HPDE6-E6E7 (cell line): ENCODE measurements around the gene MALT1.
"Not testable (repeated sequence)": the region's sequence is repeated elsewhere in the genome, so short reads cannot be mapped to it uniquely, and the experiment has no call there.

Experiments
- DNase-seq: peaks from one replicate; pipeline ENCODE4 v3.0.0; 2011; ENCODE audit warnings: missing footprints; ENCODE audit errors: extremely low spot score

Gene MALT1

GRCh38 chr18:58772161-58772560 is 100.9 kb downstream of the MALT1 start:
- DNase-seq = no peak

GRCh38 chr18:58776084-58776483 is 104.8 kb downstream of the MALT1 start:
- no peak for DNase-seq

- not testable (repeated sequence) for DNase-seq
These were observed 105.3 kb downstream of the MALT1 start for GRCh38 chr18:58776541-58776940.

- no peak for DNase-seq
These were observed 106.2 kb downstream of the MALT1 start for GRCh38 chr18:58777471-58777870.

- no peak for DNase-seq
These were observed 108.3 kb downstream of the MALT1 start for GRCh38 chr18:58779529-58779928.

GRCh38 chr18:58780045-58780444 is 108.8 kb downstream of the MALT1 start:
- no peak for DNase-seq

GRCh38 chr18:58781627-58782194 is 110.4 kb downstream of the MALT1 start:
- peak; percentile 41 for DNase-seq

GRCh38 chr18:58784601-58785137 is 113.4 kb downstream of the MALT1 start:
- DNase-seq = no peak

- peak; percentile 95 for DNase-seq
These were observed 114.0 kb downstream of the MALT1 start for GRCh38 chr18:58785171-58785805.

- no peak for DNase-seq
These were observed 114.6 kb downstream of the MALT1 start for GRCh38 chr18:58785870-58786269.

- no peak for DNase-seq
These were observed 116.4 kb downstream of the MALT1 start for GRCh38 chr18:58787536-58788149.

GRCh38 chr18:58788470-58788869 is 117.2 kb downstream of the MALT1 start:
- no peak for DNase-seq

GRCh38 chr18:58788971-58789875 is 118.0 kb downstream of the MALT1 start:
- DNase-seq = no peak

GRCh38 chr18:58789876-58790240 is 118.6 kb downstream of the MALT1 start:
- DNase-seq = no peak

- DNase-seq = no peak
These were observed 120.8 kb downstream of the MALT1 start for GRCh38 chr18:58792086-58792485.

- DNase-seq = peak; percentile 39
These were observed 122.1 kb downstream of the MALT1 start for GRCh38 chr18:58793361-58793760.

GRCh38 chr18:58796220-58796619 is 125.0 kb downstream of the MALT1 start:
- no peak for DNase-seq

GRCh38 chr18:58800582-58800981 is 129.3 kb downstream of the MALT1 start:
- peak; percentile 27 for DNase-seq

GRCh38 chr18:58802959-58803358 is 131.7 kb downstream of the MALT1 start:
- no peak for DNase-seq

- DNase-seq = no peak
These were observed 132.7 kb downstream of the MALT1 start for GRCh38 chr18:58803978-58804377.
